Fibroblast of lung (primary cell): ENCODE measurements around the gene LRRC8E. TPM values are rescaled to one million over a fixed set of nuclear protein-coding genes. Genes with fewer than 3 reads are reported as not detected.

Experiments used
- DNase-seq, 2 donors: peaks; one replicate each; pipeline versions ENCODE4 v3.0.0 to v3.0.0-alpha.2; 2010; ENCODE audit warnings: low read depth in 2 of 2
- H2AFZ ChIP-seq: 2 replicates; pipeline ENCODE4 v1.5.1; 2012; ENCODE audit warnings: low read length, control low read depth, inconsistent platforms
- H3K27ac ChIP-seq: 2 replicates; pipeline ENCODE4 v1.5.1; 2011; ENCODE audit warnings: low read length, control low read depth; ENCODE audit not compliant: insufficient read depth
- H3K27me3 ChIP-seq: 2 replicates; pipeline ENCODE4 v1.5.1; 2011; ENCODE audit warnings: mild to moderate bottlenecking, low read length; ENCODE audit not compliant: control insufficient read depth, insufficient read depth
- H3K36me3 ChIP-seq: 2 replicates; pipeline ENCODE4 v1.5.1; 2011; ENCODE audit warnings: low read length; ENCODE audit not compliant: control insufficient read depth, insufficient read depth
- H3K4me1 ChIP-seq: 2 replicates; pipeline ENCODE4 v1.5.1; 2011; ENCODE audit warnings: low read length; ENCODE audit not compliant: control insufficient read depth, insufficient read depth; ENCODE audit errors: extremely low read depth
- H3K4me2 ChIP-seq: 2 replicates; pipeline ENCODE4 v1.5.1; 2011; ENCODE audit warnings: low read length, control low read depth; ENCODE audit not compliant: insufficient read depth; ENCODE audit errors: extremely low read depth
- H3K4me3 ChIP-seq, 4 experiments: fragments of 200-600 bp in 1 of 4; sonication (generic) in 1 of 4; replicated peaks in 1 of 4; 2 replicates each; pipeline ENCODE4 v1.5.1; 2011 to 2016; ENCODE audit warnings: low read length in 4 of 4, low read depth in 3 of 4, mild to moderate bottlenecking in 3 of 4, control low read depth in 2 of 4, inconsistent platforms in 1 of 4, mixed read lengths in 1 of 4; ENCODE audit not compliant: insufficient read depth in 1 of 4; ENCODE audit errors: control extremely low read depth in 1 of 4
- H3K79me2 ChIP-seq: 2 replicates; pipeline ENCODE4 v1.5.1; 2012; ENCODE audit warnings: mild to moderate bottlenecking, low read length, inconsistent platforms; ENCODE audit not compliant: control insufficient read depth, insufficient read depth
- H3K9ac ChIP-seq: 2 replicates; pipeline ENCODE4 v1.5.1; 2011; ENCODE audit warnings: mild to moderate bottlenecking, low read length, control low read depth; ENCODE audit not compliant: insufficient read depth
- H3K9me3 ChIP-seq: 2 replicates; pipeline ENCODE4 v1.5.1; 2012; ENCODE audit warnings: low read depth, low read length; ENCODE audit not compliant: control insufficient read depth, insufficient read depth
- H4K20me1 ChIP-seq: 2 replicates; pipeline ENCODE4 v1.5.1; 2011; ENCODE audit warnings: low read length; ENCODE audit not compliant: control insufficient read depth, insufficient read depth; ENCODE audit errors: extremely low read depth
- EZH2 ChIP-seq: IDR thresholded peaks from 2 replicates; pipeline ENCODE4 v1.5.1; 2012; ENCODE audit warnings: low read length, control low read depth, mild to moderate bottlenecking; ENCODE audit errors: missing control alignments
- polyA plus RNA-seq, 2 donors: library from polyadenylated mRNA; depleted of rRNA in 1 of 2; stranded (reverse) in 1 of 2; unstranded in 1 of 2; fragments of >200 nt; gene quantifications; 2 replicates each; pipeline ENCODE4 v1.2.1, GENCODE V29; 2011 to 2012; ENCODE audit warnings: missing spikeins in 1 of 2
- total RNA-seq: library from RNA; depleted of rRNA; stranded (reverse); fragments of >200 nt; gene quantifications from 2 replicates; pipeline ENCODE4 v1.2.1, GENCODE V29; 2014
- TF ChIP-seq, protein P1 (sequence below), 2 donors: IDR thresholded peaks in 1 of 2; conservative IDR thresholded peaks in 1 of 2; 1 replicate in 1 of 2; 2 replicates in 1 of 2; pipeline ENCODE4 v1.5.1; 2011 to 2012; ENCODE audit warnings: low read length in 2 of 2, control low read depth in 1 of 2, inconsistent platforms in 1 of 2, low read depth in 1 of 2, mild to moderate bottlenecking in 1 of 2

LRRC8E gene
- total and polyA plus RNA-seq, 2 donors (not counting 1 experiment from before 2014, with no cell fraction given) = 3.0 to 3.7 TPM

DNA sequence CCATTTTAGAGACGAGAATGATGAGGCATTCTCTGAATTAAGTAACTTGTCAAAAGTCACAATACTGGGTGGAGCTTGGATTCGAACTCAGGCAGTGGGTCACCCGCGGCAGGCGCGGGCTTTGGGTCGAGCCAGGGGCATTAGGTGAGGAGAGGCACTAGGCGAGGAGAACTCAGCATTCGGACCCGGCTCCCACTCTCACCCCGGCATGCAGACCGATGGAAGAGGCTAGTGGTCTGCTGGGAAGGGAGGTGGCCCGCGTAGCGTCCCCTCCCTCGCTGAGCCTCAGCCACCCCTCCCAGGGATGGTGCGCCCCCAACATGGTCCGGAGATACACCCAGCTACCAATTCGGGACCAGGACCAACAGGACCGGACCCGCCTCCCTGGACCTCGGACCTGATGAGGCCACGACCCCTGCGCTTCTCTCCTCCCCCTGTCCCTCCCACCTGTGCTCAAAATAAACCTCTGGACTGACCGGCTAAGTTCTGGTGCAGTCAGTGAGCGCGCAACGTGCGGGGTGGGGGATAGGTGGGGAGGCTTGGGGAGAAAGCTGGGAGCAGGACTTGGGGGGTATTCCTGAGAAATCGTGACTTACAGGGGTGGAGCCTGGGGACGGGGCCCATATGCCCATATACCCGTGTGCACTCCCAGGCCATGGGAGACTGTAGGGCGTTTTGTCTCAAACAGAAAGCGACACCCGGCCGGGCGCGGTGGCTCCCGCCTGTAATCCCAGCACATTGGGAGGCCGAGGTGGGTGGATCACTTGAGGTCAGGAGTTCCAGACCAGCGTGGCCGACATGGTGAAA is 30.5 kb downstream of the LRRC8E start:
- Histone ChIP-seq H3K4me3 (no peak overlapping the region), H3K36me3 (peaks cover 9% of the 10 kb centered on the region), H3K9me3 (no peaks in the 10 kb centered on the region), H3K9ac (no peak overlapping the region), H2AFZ (no peak overlapping the region), H4K20me1 (no peaks in the 10 kb centered on the region), H3K79me2 (peaks cover 3% of the 10 kb centered on the region), H3K27me3 (peaks cover 8% of the 10 kb centered on the region), H3K27ac (no peak overlapping the region), H3K4me1 (peaks cover 23% of the 10 kb centered on the region), H3K4me2 (no peak overlapping the region)
- no peak for DNase-seq
- TF ChIP-seq EZH2 = no peak
- TF ChIP-seq, protein P1, sequence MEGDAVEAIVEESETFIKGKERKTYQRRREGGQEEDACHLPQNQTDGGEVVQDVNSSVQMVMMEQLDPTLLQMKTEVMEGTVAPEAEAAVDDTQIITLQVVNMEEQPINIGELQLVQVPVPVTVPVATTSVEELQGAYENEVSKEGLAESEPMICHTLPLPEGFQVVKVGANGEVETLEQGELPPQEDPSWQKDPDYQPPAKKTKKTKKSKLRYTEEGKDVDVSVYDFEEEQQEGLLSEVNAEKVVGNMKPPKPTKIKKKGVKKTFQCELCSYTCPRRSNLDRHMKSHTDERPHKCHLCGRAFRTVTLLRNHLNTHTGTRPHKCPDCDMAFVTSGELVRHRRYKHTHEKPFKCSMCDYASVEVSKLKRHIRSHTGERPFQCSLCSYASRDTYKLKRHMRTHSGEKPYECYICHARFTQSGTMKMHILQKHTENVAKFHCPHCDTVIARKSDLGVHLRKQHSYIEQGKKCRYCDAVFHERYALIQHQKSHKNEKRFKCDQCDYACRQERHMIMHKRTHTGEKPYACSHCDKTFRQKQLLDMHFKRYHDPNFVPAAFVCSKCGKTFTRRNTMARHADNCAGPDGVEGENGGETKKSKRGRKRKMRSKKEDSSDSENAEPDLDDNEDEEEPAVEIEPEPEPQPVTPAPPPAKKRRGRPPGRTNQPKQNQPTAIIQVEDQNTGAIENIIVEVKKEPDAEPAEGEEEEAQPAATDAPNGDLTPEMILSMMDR (conservative IDR thresholded peaks at IDR 0.05 in 1 of 2, IDR thresholded peaks at IDR 0.05 in 1 of 2; ENCODE audit: low read depth in 1 of 2, low read length in 2 of 2) = no peak

DNA sequence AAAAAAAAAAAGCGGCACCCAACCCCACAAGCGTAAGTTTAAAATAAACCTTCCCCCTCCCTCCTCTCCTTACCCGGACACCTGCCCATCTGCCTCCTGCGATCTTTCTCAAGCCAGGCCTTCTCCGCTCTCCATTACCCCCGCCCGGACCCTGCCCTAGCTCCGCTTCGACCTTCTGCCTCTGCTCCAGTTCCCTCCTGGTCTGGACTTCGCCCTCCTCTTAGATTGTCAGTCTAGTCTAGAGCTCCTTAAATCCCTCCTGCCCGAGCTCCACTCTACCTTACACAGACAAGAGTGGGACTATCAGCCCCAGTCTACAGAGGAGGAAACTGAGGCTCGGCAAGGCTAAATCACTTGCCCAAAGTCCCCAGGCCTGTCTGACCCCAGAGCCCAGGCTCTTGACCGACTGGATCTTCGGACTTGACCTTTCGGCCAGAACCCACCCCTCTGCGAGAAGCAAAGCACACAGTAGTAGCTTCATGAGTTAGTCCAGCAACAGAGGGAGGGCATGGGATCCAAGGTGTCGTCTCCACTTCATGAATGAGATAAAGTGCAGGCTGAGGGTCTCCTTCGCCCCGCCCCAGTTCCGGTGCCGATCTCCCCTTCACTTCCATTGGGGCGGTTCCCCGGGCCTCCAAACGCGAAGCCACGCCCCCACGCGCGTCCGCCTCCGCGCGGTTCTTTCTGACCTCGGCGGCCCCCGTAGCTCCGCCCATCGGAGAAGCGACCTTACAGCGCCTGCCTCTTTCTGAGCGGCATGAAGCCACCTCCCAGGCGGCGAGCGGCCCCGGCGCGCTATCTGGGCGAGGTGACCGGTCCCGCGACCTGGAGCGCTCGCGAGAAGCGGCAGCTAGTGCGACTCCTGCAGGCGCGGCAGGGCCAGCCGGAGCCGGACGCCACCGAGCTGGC is 31.6 kb downstream of the LRRC8E start, which contains the start of gene SNAPC2:
Gene SNAPC2 (plus strand): TSS at position 729 of the 909 bp plus-strand sequence. CDS start 29 bp downstream, at position 758.
- Histone ChIP-seq H3K27me3 (peaks cover 8% of the 10 kb centered on the region), H3K79me2 (peaks cover 3% of the 10 kb centered on the region), H3K36me3 (peaks cover 9% of the 10 kb centered on the region), H3K9ac (peak within 1 kb of the TSS; percentile 79), H3K4me2 (peak within 1 kb of the TSS; percentile 97), H3K27ac (peak within 1 kb of the TSS; percentile 78), H3K4me3 (peak within 1 kb of the TSS; percentile 67 to 75 (median 70)), H3K4me1 (peaks cover 23% of the 10 kb centered on the region), H3K9me3 (no peaks in the 10 kb centered on the region), H2AFZ (peak within 1 kb of the TSS; percentile 97), H4K20me1 (no peaks in the 10 kb centered on the region)
- DNase-seq = peak; percentile 92 to 94
- TF ChIP-seq, protein P1 (conservative IDR thresholded peaks at IDR 0.05 in 1 of 2, IDR thresholded peaks at IDR 0.05 in 1 of 2; ENCODE audit: low read depth in 1 of 2, low read length in 2 of 2) = no peak
